GM23248 (cell line): ENCODE measurements around the gene CDC42. TPM values are rescaled to one million over a fixed set of nuclear protein-coding genes. Genes with fewer than 3 reads are reported as not detected.

ENCODE experiments used
- DNase-seq: peaks from one replicate; pipeline ENCODE4 v3.0.0-alpha.2; 2015
- H2AFZ ChIP-seq: fragments of 200-600 bp; sonication (generic); 2 replicates; pipeline ENCODE4 v1.6.1; 2016; ENCODE audit warnings: antibody characterized with exemption
- H3F3A ChIP-seq: fragments of 200-600 bp; sonication (generic); 2 replicates; pipeline ENCODE4 v1.6.1; 2016; ENCODE audit warnings: mild to moderate bottlenecking, antibody characterized with exemption, mixed run types; ENCODE audit not compliant: insufficient read depth
- H3K27ac ChIP-seq: fragments of 200-600 bp; sonication (generic); 2 replicates; pipeline ENCODE4 v1.5.1; 2016; ENCODE audit warnings: mild to moderate bottlenecking
- H3K27me3 ChIP-seq: fragments of 200-600 bp; sonication (generic); replicated peaks from 2 replicates; pipeline ENCODE4 v1.6.1; 2016; ENCODE audit warnings: mild to moderate bottlenecking; ENCODE audit not compliant: insufficient read depth
- H3K36me3 ChIP-seq: fragments of 200-600 bp; sonication (generic); 2 replicates; pipeline ENCODE4 v1.6.1; 2016; ENCODE audit warnings: low read depth, mild to moderate bottlenecking
- H3K4me1 ChIP-seq: fragments of 200-600 bp; sonication (generic); 2 replicates; pipeline ENCODE4 v1.6.1; 2016; ENCODE audit warnings: mild to moderate bottlenecking; ENCODE audit not compliant: insufficient read depth
- H3K4me2 ChIP-seq: fragments of 200-600 bp; sonication (generic); one replicate; pipeline ENCODE4 v1.6.1; 2016; ENCODE audit warnings: mild to moderate bottlenecking; ENCODE audit not compliant: unreplicated experiment
- H3K4me3 ChIP-seq: fragments of 200-600 bp; sonication (generic); 2 replicates; pipeline ENCODE4 v1.5.1; 2016; ENCODE audit warnings: mild to moderate bottlenecking
- H3K79me2 ChIP-seq: fragments of 200-600 bp; sonication (generic); 2 replicates; pipeline ENCODE4 v1.6.1; 2016; ENCODE audit warnings: mild to moderate bottlenecking; ENCODE audit not compliant: insufficient read depth
- H3K9ac ChIP-seq: fragments of 200-600 bp; sonication (generic); 2 replicates; pipeline ENCODE4 v1.6.1; 2016; ENCODE audit warnings: mild to moderate bottlenecking
- H3K9me2 ChIP-seq: fragments of 200-600 bp; sonication (generic); 2 replicates; pipeline ENCODE4 v1.6.1; 2016; ENCODE audit warnings: mixed run types, mild to moderate bottlenecking, moderate library complexity; ENCODE audit not compliant: insufficient read depth
- H3K9me3 ChIP-seq: fragments of 200-600 bp; sonication (generic); one replicate; pipeline ENCODE4 v1.6.1; 2017; ENCODE audit warnings: low read depth
- H4K20me1 ChIP-seq: fragments of 200-600 bp; sonication (generic); 2 replicates; pipeline ENCODE4 v1.6.0; 2016; ENCODE audit not compliant: insufficient read depth
- EZH2 ChIP-seq: fragments of 200-600 bp; sonication (generic); IDR thresholded peaks from 2 replicates; pipeline ENCODE4 v1.6.1; 2018; ENCODE audit warnings: antibody characterized with exemption, mild to moderate bottlenecking; ENCODE audit not compliant: insufficient read depth, poor library complexity, severe bottlenecking
- EZH2phosphoT487 ChIP-seq: fragments of 200-600 bp; sonication (generic); IDR thresholded peaks from 2 replicates; pipeline ENCODE4 v1.6.1; 2018; ENCODE audit warnings: antibody characterized with exemption, moderate library complexity, mild to moderate bottlenecking, low read depth; ENCODE audit not compliant: insufficient read depth
- WGBS, 2 experiments: methylation state at CpG; one replicate each; pipeline ENCODE4 v1.1.6; 2015 to 2017; ENCODE audit warnings: low lambda C conversion rate in 2 of 2, low coverage in 1 of 2; ENCODE audit errors: missing lambda C conversion rate in 2 of 2; 5-methylcytosine and 5-hydroxymethylcytosine counted together
- in situ Hi-C: fragments of 300-500 bp; cut with MboI; formaldehyde crosslinking; loops from 2 replicates; pipeline ENCODE4 v1.15.0; 2020
- polyA plus RNA-seq: library from polyadenylated mRNA; unstranded; fragments of >200 nt; fragmentation: Nextera tagmentation; extraction: Ambion mirVana; gene quantifications from 2 replicates; pipeline ENCODE4 v1.2.1, GENCODE V29; 2016
- total RNA-seq: library from RNA; depleted of rRNA; stranded (reverse); fragments of >200 nt; shearing (Covaris generic); gene quantifications from 2 replicates; pipeline ENCODE4 v1.2.3, GENCODE V29; 2014

The CDC42 gene
- total and polyA plus RNA-seq, 2 experiments from 2014 or later = 159 to 420 TPM

DNA sequence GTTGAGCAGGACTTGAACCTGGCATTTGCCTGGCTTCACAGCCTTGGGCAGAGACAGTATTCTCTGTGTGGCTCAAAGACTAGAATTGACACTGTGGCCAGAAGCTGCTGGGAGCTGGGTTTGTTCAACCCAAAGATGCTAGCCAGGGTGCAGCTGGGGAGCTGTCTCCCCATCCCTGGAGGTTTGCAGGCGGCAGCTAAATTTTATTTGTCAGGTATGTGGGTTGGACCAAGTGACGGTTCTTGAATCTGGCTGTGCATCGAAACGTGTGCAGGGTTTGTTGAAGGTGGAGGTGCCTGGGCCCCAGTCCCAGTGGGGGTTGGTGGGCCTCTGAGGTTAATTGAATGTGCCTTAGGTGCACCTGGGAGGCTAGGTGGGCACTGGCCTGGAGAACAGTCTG, 78.6 kb downstream of the CDC42 start:
- H3K4me2 ChIP-seq = no peak overlapping the region
- no peaks in the 10 kb centered on the region for H3K79me2 ChIP-seq
- H3K9ac ChIP-seq = no peak overlapping the region
- H4K20me1 ChIP-seq = no peaks in the 10 kb centered on the region
- H3K27me3 ChIP-seq = no peaks in the 10 kb centered on the region
- H3F3A ChIP-seq = 0 out of 2 replicates have a peak, but pooled peaks cover 6% of the 10 kb centered on the region
- WGBS, 2 experiments = 94 to 98% methylated on average over 4 of the region's 4 CpGs
- H3K27ac ChIP-seq = no peak overlapping the region
- no peak overlapping the region for H3K4me3 ChIP-seq
- H3K36me3 ChIP-seq = no peaks in the 10 kb centered on the region
- DNase-seq = no peak
- peaks cover 11% of the 10 kb centered on the region for H3K4me1 ChIP-seq
- no peaks in the 10 kb centered on the region for H3K9me3 ChIP-seq
- no peaks in the 10 kb centered on the region for H3K9me2 ChIP-seq
- TF ChIP-seq EZH2phosphoT487 (no peak), EZH2 (no peak)
- no peak overlapping the region for H2AFZ ChIP-seq
- in situ Hi-C loops = no loop called here

DNA sequence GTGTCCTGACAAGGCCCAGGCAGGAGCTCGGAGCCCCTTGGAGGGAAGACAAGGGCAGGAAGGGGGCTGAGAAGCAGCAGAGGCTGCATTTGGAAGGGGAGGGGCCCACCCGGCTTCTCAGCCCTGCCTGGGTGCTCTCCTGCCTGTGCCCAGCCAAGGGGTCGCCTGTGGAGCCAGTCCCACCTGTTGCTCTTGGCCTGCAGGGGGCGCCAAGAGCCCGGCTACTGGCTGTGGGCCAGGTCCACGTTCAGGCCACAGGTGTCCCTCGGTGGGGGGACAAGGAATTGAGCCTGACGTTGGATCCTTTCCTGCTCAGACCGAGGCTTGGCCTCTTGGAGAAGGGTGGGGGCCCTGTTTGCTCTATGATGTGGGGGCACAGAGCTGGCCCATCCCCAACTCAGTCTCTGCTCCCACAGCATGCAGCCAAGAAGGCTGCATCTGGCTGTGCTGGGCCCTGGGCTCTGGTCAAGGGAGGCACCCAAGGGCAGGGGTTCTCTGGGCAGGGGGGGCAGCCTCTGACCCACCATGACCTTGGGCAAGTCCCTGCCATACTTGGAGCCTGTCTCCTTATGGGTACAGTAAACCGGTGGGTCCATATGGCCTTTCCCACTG, 79.5 kb downstream of the CDC42 start:
- DNase-seq = peak; percentile 15
- Histone ChIP-seq H3K4me3 (no peak overlapping the region), H3K4me2 (peak overlapping the region; percentile 9), H2AFZ (no peak overlapping the region), H4K20me1 (no peaks in the 10 kb centered on the region), H3K4me1 (peaks cover 11% of the 10 kb centered on the region), H3K27ac (no peak overlapping the region), H3F3A (0 out of 2 replicates have a peak, but pooled peaks cover 6% of the 10 kb centered on the region), H3K36me3 (no peaks in the 10 kb centered on the region), H3K9me2 (no peaks in the 10 kb centered on the region), H3K9ac (no peak overlapping the region), H3K79me2 (no peaks in the 10 kb centered on the region), H3K27me3 (no peaks in the 10 kb centered on the region), H3K9me3 (no peaks in the 10 kb centered on the region)
- no peak for TF ChIP-seq EZH2phosphoT487
- TF ChIP-seq EZH2 = no peak
- whole genome bisulfite sequencing, 2 experiments = 38 to 54% methylated on average over 8 to 10 of the region's 10 CpGs
- in situ Hi-C loops = no loop called here

DNA sequence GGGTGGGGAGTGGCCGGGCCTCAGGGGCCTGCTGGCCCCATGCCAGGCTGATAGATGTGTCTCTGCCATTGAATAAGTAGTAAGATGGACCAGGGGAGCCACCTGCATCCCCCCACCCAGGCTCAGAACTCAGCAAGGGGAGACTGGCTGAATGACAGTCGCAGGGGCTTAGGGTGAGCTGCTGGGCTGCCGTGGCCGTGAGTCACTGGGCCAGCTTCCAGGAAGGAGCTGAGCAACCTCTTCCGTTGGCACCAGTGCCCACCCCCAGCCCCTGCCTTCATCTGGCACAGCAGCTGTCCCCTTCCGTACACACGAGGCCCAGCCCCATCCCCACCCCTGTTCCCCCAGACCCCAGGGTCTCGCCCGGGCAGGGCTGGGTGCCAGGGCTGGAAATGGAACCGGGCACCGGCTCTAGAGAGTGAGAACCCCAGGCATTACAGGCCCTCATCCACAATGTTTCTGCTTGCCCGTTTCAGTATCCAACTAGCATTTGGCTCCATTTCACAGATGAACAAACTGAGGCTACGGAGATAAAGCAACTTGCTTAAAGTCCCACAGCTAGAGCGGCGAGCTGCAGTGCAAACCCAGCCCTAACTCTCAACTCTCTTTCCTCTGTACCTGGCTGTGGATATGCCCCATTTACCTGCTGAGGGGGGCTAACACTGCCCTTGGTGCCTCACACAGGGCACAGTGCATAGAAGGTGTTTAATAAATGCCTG, 80.2 kb downstream of the CDC42 start:
- H3K36me3 ChIP-seq = no peaks in the 10 kb centered on the region
- no peaks in the 10 kb centered on the region for H3K27me3 ChIP-seq
- H3K4me3 ChIP-seq = no peak overlapping the region
- H2AFZ ChIP-seq = no peak overlapping the region
- H3K9ac ChIP-seq = no peak overlapping the region
- H3K27ac ChIP-seq = no peak overlapping the region
- WGBS, 2 experiments = 23 to 28% methylated on average over 13 to 15 of the region's 15 CpGs
- H3K4me2 ChIP-seq = peak overlapping the region; percentile 9
- H3K4me1 ChIP-seq = peaks cover 11% of the 10 kb centered on the region
- no peaks in the 10 kb centered on the region for H3K79me2 ChIP-seq
- no peaks in the 10 kb centered on the region for H3K9me3 ChIP-seq
- no peaks in the 10 kb centered on the region for H3K9me2 ChIP-seq
- TF ChIP-seq EZH2phosphoT487 (no peak), EZH2 (no peak)
- in situ Hi-C loops = no loop called here
- H4K20me1 ChIP-seq = no peaks in the 10 kb centered on the region
- 0 out of 2 replicates have a peak, but pooled peaks cover 6% of the 10 kb centered on the region for H3F3A ChIP-seq
- peak; percentile 90 for DNase-seq

DNA sequence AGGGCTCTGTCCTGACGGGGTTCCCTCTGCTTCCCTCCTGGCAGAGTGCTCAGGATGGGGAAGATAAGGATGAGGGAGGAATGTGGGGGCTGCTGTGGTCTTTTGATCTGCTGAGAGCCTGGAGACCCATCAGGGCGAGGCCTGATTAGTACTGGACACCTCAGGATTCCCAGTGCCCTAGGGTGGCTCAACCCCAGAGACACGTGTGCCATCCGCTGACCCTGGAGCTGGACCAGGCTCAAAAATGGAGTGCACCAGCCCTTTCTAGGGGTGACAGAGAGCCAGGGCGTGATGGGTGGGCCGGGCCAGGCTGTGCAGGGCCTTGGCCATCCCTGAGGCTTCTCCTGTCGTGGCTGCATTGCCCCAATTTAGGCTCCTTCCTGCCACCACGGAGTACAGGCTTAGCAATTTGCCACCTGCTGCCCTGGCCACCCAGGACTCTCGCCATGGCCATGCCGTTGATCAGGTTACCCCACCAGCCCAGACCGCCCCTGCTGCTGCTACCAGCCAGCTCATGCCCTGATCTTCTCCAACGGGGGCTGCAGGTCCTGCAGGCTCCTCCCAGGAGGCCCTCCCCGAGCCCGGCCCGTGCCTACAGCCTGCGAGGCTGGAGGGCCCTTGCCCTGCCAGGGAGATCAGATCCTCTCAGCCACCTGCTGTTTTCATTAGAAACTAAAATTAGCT, 80.9 kb downstream of the CDC42 start:
- H3K4me3 ChIP-seq = no peak overlapping the region
- WGBS, 2 experiments = 95 to 96% methylated on average over 15 to 16 of the region's 16 CpGs
- peaks cover 11% of the 10 kb centered on the region for H3K4me1 ChIP-seq
- no peak for DNase-seq
- H3K9me2 ChIP-seq = no peaks in the 10 kb centered on the region
- H3K36me3 ChIP-seq = no peaks in the 10 kb centered on the region
- 0 out of 2 replicates have a peak, but pooled peaks cover 6% of the 10 kb centered on the region for H3F3A ChIP-seq
- H3K27ac ChIP-seq = no peak overlapping the region
- TF ChIP-seq EZH2 (no peak), EZH2phosphoT487 (no peak)
- H3K9ac ChIP-seq = no peak overlapping the region
- no peak overlapping the region for H2AFZ ChIP-seq
- no peaks in the 10 kb centered on the region for H4K20me1 ChIP-seq
- no peaks in the 10 kb centered on the region for H3K27me3 ChIP-seq
- H3K79me2 ChIP-seq = no peaks in the 10 kb centered on the region
- in situ Hi-C loops = no loop called here
- H3K4me2 ChIP-seq = no peak overlapping the region
- H3K9me3 ChIP-seq = no peaks in the 10 kb centered on the region
